PC-3 (cell line): ENCODE results near the gene SHISAL2A.

Experiments used
- CTCF ChIP-seq: fragments of 300-600 bp; sonication (generic); conservative IDR thresholded peaks from 2 replicates; pipeline ENCODE4 v1.5.1; 2017; ENCODE audit warnings: antibody characterized with exemption, low read depth, mild to moderate bottlenecking, low read length
- EZH2 ChIP-seq: fragments of 300-600 bp; sonication (generic); IDR thresholded peaks from one replicate; pipeline ENCODE4 v1.6.1; 2017; ENCODE audit warnings: antibody characterized with exemption, mild to moderate bottlenecking, low read length; ENCODE audit not compliant: unreplicated experiment

- no peak for TF ChIP-seq EZH2
- no peak for TF ChIP-seq CTCF
These were observed 44.4 kb upstream of the SHISAL2A start for GRCh38 chr1:52588535-52588934.
